ENCODE measurements around the gene MIEF1.
"Not testable (repeated sequence)": the region's sequence is repeated elsewhere in the genome, so short reads cannot be mapped to it uniquely, and the experiment has no call there.

MIEF1 gene

DNA sequence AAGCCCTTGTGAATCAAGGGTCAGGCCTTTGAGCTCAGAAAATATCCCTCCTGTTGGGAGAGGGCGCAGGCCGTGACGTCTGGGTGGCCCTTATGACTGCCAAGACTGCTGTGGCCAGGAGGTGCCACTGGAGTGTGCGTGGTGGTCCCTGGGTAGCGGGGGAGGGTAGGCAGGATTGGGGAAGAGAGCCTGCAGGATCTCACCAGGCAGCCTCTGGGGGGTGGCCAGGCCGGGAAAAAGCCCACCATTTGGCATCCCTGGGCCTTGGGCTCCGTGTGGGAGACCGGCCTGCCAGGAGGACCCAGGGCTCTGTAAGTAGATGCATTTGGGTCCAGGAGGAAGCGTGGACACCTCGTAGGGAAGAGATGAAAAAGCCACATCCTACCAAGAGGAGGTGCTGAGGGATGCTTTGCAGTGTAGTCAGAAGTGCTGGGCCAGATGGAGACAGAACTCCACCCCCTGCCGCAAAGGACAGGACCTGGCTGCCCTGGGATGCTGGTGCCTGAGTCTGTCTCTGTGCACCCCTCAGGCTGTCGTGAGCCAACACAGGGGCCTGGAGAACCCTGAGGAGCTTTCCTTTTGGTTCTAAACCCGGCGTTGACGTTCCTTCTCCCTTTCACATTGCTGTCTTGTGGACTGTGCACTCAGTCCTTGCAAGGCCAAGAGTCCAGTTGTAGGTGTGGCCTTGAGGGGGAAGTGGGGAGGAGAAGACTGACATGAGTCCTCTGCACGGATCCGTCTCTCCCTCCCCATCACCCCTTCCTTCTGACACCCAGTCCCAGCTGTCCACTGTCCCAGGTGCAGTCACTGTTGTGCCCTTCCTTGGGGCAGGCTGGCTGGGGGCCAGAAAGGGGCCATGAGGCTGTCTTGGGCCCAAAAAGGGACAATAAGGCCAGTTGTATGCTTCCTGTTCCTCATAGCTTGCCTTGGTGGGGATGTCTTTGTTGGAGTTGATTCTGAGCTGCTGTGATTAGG, 12.7 kb upstream of the MIEF1 start:
- DNase-seq (ENCODE audit: low spot score): no peak

GRCh38 chr22:39490135-39490798, 11.8 kb upstream of the MIEF1 start:
- peak; percentile 96 for DNase-seq (ENCODE audit: low spot score)

- no peak for DNase-seq (ENCODE audit: low spot score)
These were observed 11.0 kb upstream of the MIEF1 start for GRCh38 chr22:39490966-39491680.

- no peak for DNase-seq (ENCODE audit: low spot score)
These were observed 10.4 kb upstream of the MIEF1 start for GRCh38 chr22:39491696-39492095.

- no peak for DNase-seq (ENCODE audit: low spot score)
These were observed 9.9 kb upstream of the MIEF1 start for GRCh38 chr22:39492186-39492585.

- DNase-seq (ENCODE audit: low spot score): no peak
These were observed 8.3 kb upstream of the MIEF1 start for GRCh38 chr22:39493759-39494158.

GRCh38 chr22:39494471-39495120, 7.5 kb upstream of the MIEF1 start:
- DNase-seq (ENCODE audit: low spot score): peak; percentile 68

- DNase-seq (ENCODE audit: low spot score): peak; percentile 93
These were observed 5.8 kb upstream of the MIEF1 start for GRCh38 chr22:39496131-39496838.

DNA sequence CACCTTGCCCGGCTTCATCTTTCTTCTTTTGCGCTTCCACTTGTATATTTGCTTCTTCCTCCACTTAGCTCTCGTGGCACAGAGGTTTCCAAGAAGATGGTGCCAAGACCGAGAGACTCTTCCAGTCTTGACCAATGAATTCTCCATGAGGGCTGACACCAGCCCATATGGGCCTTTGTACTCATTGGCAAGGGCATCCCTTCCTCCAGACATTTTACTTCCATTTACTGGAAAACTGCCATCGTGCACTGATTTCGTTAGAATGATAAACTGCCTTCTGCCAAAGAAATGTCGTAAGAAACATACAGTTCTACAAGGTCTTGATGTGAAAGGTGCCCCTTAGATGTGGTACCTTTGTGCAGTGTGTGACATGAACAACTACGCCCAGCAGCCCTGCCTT, 4.7 kb upstream of the MIEF1 start:
- no peak for DNase-seq (ENCODE audit: low spot score)

DNA sequence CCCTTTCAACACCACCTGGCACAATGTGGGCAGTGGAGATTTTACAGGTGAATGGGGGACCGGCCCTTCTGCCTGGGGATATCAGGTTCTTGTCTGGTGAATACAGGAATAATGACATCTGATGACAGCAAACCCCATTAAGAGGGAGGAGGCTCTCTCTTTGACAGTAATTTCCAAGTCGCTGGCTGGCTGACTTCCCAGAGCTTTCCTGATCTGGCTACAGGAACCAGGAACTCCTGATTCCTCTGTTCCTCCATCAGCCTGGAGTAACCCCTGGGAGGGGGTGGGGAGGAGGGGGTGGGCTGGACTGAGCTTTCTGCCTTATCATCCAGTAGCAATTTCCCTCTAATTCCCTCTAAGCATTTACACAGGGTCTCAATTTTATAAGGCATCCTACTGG, 3.7 kb upstream of the MIEF1 start:
- no peak for DNase-seq (ENCODE audit: low spot score)

DNA sequence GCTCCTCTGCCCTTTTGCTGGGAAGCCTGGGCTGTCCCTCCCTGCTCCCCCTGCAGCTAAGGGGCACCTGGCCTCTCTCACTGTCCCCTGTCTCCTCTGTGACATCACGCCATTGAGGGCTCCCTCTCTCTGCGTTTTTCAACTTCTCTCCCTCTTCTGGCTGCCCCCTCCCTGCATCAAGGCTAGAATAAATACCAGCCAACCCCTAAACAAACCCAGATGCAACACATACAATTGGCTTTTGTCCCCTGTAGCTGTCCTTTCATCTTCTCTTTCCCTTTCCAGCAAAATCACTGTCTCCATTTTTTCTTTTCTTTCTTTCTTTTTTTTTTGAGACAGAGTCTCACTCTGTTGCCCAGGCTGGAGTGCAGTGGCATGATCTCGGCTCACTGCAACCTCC, 3.3 kb upstream of the MIEF1 start:
- no peak for DNase-seq (ENCODE audit: low spot score)

- DNase-seq (ENCODE audit: low spot score): no peak
These were observed 2.0 kb upstream of the MIEF1 start for GRCh38 chr22:39500101-39500500.

DNA sequence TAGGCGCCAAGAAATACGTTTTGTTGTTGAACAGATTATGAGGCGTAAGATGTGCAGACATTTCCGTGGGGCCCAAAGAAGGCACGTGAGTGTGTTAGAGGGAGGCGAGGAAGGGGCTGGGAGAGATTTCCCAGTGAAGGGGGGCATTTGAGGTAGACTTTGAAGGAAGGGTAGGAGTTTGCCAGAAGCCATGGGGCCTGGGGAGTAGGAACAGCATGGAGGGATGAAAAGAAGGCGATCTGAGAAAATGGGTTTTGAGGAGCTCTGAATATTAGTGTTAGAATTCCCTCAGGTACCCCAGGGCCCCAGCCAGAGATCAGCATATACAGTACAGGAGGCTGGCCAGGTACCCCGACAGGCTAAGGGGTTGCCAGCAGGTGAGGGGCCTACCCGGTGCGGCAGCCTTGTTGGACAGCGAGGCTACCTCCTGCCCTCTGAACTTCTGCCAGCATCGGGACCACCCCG, 414 bp upstream of the MIEF1 start:
- no peak for DNase-seq (ENCODE audit: low spot score)

DNA sequence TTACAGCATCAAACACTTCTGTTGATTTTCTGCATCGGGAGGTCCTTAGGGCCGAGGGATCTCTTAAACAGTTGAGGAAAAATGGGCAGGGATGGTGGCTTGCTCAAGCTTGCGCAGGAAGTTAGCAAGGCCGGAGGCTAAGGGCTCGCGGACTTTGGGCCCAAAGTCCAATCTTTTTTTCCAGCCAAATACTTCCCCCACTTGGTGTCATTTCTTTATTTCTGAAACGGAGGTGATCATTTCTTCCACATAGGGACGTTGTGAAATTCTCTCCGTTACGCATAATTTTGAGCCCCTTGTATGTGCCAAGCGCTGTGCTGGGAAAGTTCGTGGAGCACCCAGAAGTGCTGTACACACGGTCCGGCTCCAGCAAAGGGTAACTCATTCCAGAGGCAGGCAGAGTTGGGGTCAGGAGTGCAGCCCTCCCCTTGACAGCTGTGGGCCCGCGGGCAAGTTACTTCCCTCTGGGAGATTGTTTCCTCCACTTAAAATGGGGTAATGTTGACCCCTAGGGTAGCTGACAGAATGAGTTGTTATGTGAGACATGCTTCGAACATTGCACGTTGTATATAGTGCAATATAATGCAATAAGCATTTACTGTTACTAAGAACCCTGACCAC, 809 bp downstream of the MIEF1 start:
- DNase-seq (ENCODE audit: low spot score): no peak

GRCh38 chr22:39503630-39504029, 1.5 kb downstream of the MIEF1 start:
- no peak for DNase-seq (ENCODE audit: low spot score)

DNA sequence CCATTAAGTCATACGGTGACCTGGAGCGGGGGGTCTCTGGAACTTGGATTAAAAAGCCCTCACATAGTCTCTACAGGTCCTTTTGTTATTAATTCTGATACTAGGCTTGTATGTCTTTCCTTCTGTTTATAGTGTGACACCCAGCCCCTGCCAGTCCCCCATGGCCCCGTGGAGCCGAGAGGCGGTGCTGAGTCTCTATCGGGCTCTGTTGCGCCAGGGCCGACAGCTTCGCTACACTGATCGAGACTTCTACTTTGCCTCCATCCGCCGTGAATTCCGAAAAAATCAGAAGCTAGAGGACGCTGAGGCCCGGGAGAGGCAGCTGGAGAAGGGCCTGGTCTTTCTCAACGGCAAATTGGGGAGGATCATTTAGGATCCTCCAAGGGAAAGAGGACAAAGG, 2.0 kb downstream of the MIEF1 start:
- DNase-seq (ENCODE audit: low spot score): no peak

GRCh38 chr22:39507021-39507420, 4.9 kb downstream of the MIEF1 start:
- DNase-seq (ENCODE audit: low spot score): not testable (repeated sequence)

DNA sequence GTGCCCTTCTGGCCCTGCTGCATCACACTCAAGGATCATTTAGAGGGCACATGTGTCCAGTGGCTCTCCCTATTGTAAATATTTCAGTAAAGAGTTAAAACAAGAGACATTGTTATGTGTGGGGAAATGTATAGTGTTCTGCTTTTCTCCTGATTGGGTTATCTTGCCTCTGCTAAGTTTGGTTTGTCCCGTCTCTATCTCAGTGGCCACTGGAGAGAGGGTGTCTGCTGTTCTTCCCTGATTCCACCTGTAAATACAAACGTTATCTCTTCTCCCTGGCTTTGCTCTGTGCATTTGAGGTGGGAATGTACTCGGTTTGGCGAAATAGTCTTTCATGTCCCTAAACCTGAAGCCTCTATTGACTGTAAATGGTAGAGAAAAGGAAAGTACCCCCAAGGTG, 6.3 kb downstream of the MIEF1 start:
- DNase-seq (ENCODE audit: low spot score): no peak

DNA sequence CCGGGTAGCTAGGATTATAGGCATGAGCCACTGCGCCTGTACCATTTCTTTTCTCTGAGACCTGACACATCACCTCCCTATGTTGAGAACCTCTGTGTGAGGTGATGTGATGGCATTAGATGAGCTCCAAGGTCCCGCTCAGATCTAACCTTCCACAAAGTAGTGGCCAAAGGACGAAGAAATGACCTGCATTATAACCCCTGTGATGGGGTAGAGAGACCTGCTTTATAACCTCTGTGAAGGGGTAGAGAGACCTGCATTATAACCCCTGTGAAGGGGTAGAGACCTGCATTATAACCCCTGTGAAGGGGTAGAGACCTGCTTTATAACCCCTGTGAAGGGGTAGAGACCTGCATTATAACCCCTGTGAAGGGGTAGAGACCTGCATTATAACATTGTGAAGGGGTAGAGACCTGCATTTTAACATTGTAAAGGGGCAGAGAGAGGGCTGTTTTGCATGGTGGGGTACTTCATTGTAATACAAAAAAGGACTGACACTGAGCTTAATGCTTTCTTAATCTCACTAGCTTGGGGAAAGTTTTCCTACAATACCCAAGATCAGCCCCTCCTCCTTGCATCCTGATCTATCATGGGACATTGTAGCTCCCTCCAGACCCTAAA, 8.5 kb downstream of the MIEF1 start:
- no peak for DNase-seq (ENCODE audit: low spot score)

DNA sequence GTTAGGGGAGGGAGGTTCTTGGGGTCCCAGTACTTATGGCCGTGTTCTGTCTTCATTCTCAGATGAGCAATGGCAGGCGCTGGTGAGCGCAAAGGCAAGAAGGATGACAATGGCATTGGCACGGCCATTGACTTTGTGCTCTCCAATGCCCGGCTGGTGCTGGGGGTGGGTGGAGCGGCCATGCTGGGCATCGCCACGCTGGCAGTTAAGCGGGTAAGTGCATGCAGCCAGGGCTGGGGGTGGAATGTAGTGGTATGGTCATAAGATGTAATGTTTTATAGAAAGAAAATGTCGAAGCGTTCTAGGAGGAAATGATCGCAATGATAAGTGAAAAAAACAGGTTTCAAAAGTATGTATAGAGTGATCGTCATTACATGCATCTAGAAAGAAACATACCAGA, 9.1 kb downstream of the MIEF1 start:
- no peak for DNase-seq (ENCODE audit: low spot score)

- no peak for DNase-seq (ENCODE audit: low spot score)
These were observed 9.9 kb downstream of the MIEF1 start for GRCh38 chr22:39512026-39512425.
